ENCODE results near the gene MCRIP1. TPM values are rescaled to one million over a fixed set of nuclear protein-coding genes. Genes with fewer than 3 reads are reported as not detected.

Gene MCRIP1
- total and polyA plus RNA-seq, 2 of the 8 experiments (the other 6 are each of a cell fraction or from before 2014, with no cell fraction given) = 103 to 151 TPM

DNA sequence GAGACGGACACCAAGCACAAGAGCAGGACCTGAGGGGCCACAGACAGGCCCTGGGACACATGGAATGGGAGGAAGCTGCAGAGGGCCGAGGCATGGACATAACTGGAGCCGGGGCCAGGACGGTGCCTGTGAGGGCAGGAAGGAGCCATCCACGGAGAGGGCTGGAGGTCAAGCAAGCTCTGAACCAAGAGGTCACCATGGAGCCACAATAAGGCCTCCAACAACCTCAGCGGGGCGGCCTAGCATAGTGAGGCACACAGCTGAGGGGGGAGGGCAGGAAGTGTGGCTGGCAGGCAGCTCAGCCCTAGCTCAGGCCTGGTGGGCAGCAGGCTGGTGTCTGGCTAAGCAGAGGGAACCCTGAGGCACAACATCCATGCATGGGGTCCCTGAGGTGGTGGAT lies 4.4 kb downstream of the MCRIP1 start:
- 90% methylated on average over 7 of the region's 7 CpGs; no CpG with 5 or more reads in 1 of the 2 experiments for WGBS, 2 experiments (ENCODE audit: extremely low coverage in 1 of 2, insufficient coverage in 1 of 2, insufficient read length in 1 of 2, insufficient replicate concordance in 2 of 2, low coverage in 1 of 2, low lambda C conversion rate in 2 of 2, missing lambda C conversion rate in 1 of 2)
- no peak overlapping the region for H3K18ac ChIP-seq (ENCODE audit: extremely low read depth, low read length)
- peak overlapping the region; percentile 35; the same call in 1 of the 2 replicates for H2BK5ac ChIP-seq (ENCODE audit: low read depth, low read length)
- TF ChIP-seq HDAC2 (IDR thresholded peaks at IDR 0.05; ENCODE audit: borderline replicate concordance in 1 of 2, low read depth in 2 of 2, low read length in 2 of 2) (no peak), KDM1A (IDR thresholded peaks at IDR 0.05; ENCODE audit: borderline replicate concordance, low read length) (no peak), RNF2 (IDR thresholded peaks at IDR 0.05; ENCODE audit: borderline replicate concordance, low read depth, low read length, missing control alignments, poor library complexity, severe bottlenecking) (no peak), EZH2 (IDR thresholded peaks at IDR 0.05; ENCODE audit: low read depth, low read length, severe bottlenecking) (no peak), FOSL1 (IDR thresholded peaks at IDR 0.05; ENCODE audit: insufficient read depth, low read depth, low read length) (no peak)

More for the DNA sequence above, 4.4 kb downstream of the MCRIP1 start:
- H3K27me3 ChIP-seq (replicated peaks in 1 of 4; ENCODE audit: control insufficient read depth in 3 of 4, extremely low read depth in 1 of 4, insufficient read depth in 3 of 4, low read length in 3 of 4) = 0 out of 7 replicates have a peak, but pooled peaks cover 0 to 2% (median 0%) of the 10 kb centered on the region in 4 experiments
- no peak overlapping the region for H2BK12ac ChIP-seq (ENCODE audit: low read depth, low read length)
- 0 out of 2 replicates have a peak overlapping the region, but pooled peaks have one; percentile 14 for H4K8ac ChIP-seq (ENCODE audit: extremely low read depth, insufficient read depth, low read length)
- H2BK20ac ChIP-seq (ENCODE audit: low read length) = no peak overlapping the region
- H3K9ac ChIP-seq (replicated peaks in 1 of 4; ENCODE audit: extremely low read depth in 1 of 4, low read depth in 3 of 4, low read length in 3 of 4) = no peak overlapping the region
- peaks cover 0 to 17% (median 11%) of the 10 kb centered on the region in 4 experiments; a peak in 5 of 7 replicates for H3K4me1 ChIP-seq (replicated peaks in 1 of 4; ENCODE audit: control insufficient read depth in 3 of 4, insufficient read depth in 4 of 4, low read length in 3 of 4)
- H4K20me1 ChIP-seq (replicated peaks in 1 of 2; ENCODE audit: control insufficient read depth in 1 of 2, insufficient read depth in 2 of 2, low read length in 2 of 2) = peaks cover 2 to 26% of the 10 kb centered on the region in 2 experiments
- no peak overlapping the region for H3K4me2 ChIP-seq (ENCODE audit: insufficient read depth in 1 of 2, low read depth in 2 of 2, low read length in 2 of 2)
- no peak overlapping the region for H3K4ac ChIP-seq (replicated peaks; ENCODE audit: insufficient read length, low read depth, low read length)
- no peaks in the 10 kb centered on the region for H3K9me3 ChIP-seq (ENCODE audit: insufficient read depth in 2 of 2, low read depth in 1 of 2, low read length in 1 of 2)
- H3K23ac ChIP-seq (ENCODE audit: insufficient read length) = no peak overlapping the region
- H2AK5ac ChIP-seq (ENCODE audit: low read depth, low read length) = no peak overlapping the region
- ChIA-PET POLR2A (ENCODE audit: partially characterized antibody) (interaction anchor here (0.5 to 2.0 kb wide), 6 partner anchors 9 to 104 kb away, joined by 3 to 13 read pairs (median 3); no protein-coding TSS in a partner anchor), CTCF (ENCODE audit: partially characterized antibody) (interaction anchor here (0.6 to 2.0 kb wide), 8 partner anchors 11 to 201 kb away, joined by 3 to 7 read pairs (median 4); no protein-coding TSS in a partner anchor)
- no peak overlapping the region for H3K27ac ChIP-seq (ENCODE audit: low read depth, low read length)
- H2BK120ac ChIP-seq (replicated peaks; ENCODE audit: low read depth, low read length) = no peak overlapping the region
- H3K79me2 ChIP-seq (ENCODE audit: control insufficient read depth in 1 of 2, insufficient read depth in 2 of 2, low read length in 2 of 2) = peaks cover 0 to 12% of the 10 kb centered on the region in 2 experiments; a peak in 1 of 4 replicates
- FAIRE-seq (no peak), DNase-seq (ENCODE audit: low read depth in 1 of 2, low spot score in 2 of 2) (no peak)
- H4K91ac ChIP-seq (replicated peaks; ENCODE audit: insufficient read length, low read length) = no peak overlapping the region
- no peak overlapping the region for H2BK15ac ChIP-seq (ENCODE audit: low read length)
- H3K36me3 ChIP-seq (ENCODE audit: control insufficient read depth in 2 of 4, insufficient read depth in 4 of 4, low read length in 3 of 4) = no peaks in the 10 kb centered on the region; a peak in 1 of 8 replicates
- H3K79me1 ChIP-seq (ENCODE audit: low read depth, low read length) = peaks cover 12% of the 10 kb centered on the region
- no peak overlapping the region for H4K5ac ChIP-seq (ENCODE audit: insufficient read length, low read depth, low read length)
- no peak overlapping the region for H2AFZ ChIP-seq (ENCODE audit: low read length)
- H3K56ac ChIP-seq (replicated peaks; ENCODE audit: insufficient read length, low read depth, low read length) = no peak overlapping the region
- H3K23me2 ChIP-seq (ENCODE audit: low read depth, low read length) = peaks cover 6% of the 10 kb centered on the region
- no peak overlapping the region for H3K4me3 ChIP-seq (ENCODE audit: extremely low read depth in 1 of 4, insufficient read depth in 2 of 4, low read depth in 3 of 4, low read length in 4 of 4)
- H3K14ac ChIP-seq (ENCODE audit: insufficient read length) = no peak overlapping the region

Data from H1 (cell line).